GM19397 (cell line): ENCODE data around the gene SHC3.

Experiments used
- ATAC-seq: cut with Tn5 transposase; IDR thresholded peaks from one replicate; pipeline ENCODE4 v1.9.1; 2021; ENCODE audit warnings: mild to moderate bottlenecking, moderate library complexity; ENCODE audit not compliant: unreplicated experiment

SHC3 gene

DNA sequence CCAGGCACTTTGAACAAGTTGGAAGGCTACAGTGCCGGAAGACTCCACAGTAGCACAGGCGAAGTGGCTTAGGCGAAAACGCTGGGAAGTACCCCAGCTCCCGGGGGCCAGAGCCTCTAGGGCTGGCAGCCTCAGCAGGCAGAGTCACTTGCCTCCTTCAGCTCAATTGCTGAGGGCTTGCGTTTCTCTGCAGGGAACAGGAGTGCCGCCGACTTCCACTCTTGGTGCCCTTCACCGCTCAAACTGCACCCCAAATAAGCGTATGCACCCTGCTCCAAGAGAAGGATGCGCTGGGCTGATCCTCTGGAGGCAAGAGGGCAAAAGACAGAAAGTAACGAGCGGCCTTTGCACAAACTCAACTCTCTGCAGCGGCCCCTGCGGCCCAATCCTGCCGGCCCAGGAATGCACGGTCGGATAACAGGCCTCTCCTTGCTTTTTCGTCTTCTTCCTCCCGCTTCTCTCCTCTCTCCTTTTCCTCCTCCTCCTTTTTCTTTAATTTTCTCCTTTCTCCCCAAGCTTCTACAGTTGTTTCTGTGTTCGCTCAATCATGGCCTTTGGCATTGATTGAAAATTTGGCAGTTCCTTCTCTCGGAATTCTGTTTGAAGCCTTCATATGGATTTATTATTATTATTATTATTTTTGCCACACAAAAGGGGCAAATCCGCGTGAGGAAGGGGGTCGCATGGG is 188.4 kb downstream of the SHC3 start:
- no peak for ATAC-seq

DNA sequence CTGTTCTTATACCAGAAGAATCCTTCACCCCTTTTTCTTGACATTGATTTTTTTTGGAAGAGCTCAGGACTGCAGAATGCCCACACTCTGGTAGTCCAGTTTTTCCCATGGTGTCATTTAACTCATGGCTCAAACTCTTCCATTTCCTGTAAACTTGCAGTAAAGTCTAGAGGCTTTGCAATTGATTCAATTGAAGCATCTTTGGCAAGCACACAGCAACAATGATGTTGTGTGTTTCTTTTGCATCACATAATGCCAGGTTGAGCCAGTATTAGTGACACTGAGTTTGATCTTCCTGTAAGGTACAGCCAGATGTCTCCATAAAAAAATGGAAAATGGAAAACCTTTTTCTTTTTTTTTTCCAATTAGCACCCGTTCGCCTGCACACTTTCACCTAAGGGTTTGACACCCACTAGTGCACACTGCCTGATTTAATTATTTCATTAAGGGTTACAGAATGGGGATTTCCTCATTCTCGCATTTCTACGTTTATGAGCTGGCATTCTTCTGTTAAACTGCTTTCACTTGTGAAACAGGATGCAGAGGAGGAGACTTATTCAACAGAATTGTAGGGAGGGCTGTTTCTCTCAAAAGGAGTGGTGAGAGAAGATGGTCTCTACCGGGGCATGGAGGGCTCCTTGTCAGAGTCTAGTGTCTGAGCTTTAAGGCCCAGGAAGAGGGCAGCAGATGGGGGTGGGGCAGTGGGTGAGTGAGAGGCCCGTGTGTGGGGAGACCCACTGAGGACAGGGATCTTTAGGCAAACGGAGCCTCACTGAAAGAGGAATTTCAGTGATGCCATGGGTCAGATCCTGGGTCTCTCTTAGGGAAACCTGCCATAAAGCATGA is 189.6 kb downstream of the SHC3 start:
- ATAC-seq, result no peak

DNA sequence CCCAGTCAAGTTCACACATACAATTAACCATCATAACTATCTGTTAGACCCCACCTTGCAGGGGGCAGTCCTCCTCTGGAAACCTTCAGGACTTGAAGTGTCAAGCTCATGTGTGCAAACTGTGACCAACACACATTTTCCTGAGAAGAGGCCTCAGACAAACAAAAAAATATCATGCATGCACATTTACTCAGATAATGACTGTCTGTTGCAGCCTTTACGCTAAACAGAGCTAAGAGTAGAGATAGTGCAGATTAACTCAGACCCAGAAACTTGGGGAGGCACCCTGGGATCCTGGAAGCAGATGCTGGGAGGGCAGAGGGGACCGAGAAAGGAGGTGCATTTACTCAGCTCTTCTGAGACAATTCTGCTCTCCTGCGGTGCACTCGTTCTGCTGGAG is 191.0 kb downstream of the SHC3 start:
- ATAC-seq, result no peak

DNA sequence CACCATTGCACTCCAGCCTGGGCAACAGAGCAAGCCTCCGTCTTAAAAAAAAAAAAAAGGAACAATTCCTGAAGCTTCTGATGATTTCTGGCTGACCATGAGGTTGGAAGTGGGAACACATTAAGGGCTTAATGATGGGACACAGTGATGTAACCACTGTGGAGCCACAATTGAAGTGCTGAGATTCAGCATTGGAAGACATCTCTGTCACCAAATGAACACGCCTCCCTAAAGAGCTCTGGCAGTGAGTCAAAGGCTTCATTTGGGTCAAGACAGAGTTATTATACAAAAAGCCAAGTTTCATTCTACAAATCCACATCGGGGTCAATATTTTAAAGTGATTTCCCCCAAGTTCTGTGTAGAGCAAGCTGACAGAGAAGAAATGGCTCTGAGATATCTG is 191.8 kb downstream of the SHC3 start:
- ATAC-seq, result no peak

DNA sequence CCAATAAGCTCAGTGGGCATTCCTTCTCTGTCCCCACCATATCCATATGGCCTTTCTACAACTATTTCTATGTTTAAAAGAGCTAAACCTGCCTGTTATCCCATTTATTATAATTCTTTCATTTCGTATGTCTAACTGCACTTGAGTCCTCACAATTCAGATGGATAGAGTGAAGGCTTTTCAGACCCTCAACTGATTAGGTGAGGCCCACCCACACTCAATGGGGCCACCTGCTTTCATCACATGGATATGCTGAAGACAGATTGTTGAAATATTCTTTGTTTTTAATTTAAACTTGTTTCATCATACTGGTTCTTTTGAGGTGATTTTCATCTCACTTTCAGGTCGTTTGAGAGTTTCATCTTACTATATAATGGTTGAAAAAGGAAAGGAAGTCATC is 193.0 kb downstream of the SHC3 start:
- no peak for ATAC-seq

DNA sequence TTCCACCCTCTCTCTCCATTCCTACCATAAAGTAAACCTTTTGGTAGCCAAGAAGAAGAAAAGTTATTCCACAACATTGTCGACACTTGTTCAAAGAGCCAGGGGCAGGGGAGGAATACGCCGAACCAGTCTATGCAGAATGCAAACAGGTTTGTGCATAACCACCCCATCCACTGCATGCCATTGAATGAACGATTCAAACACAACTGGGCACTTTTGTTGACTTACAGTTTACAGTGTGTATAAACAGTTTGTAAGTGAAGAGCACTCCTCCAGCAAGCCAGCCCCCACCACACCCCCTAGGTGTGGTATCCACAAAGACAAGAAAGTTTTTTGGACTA is 194.1 kb downstream of the SHC3 start:
- ATAC-seq, result no peak

DNA sequence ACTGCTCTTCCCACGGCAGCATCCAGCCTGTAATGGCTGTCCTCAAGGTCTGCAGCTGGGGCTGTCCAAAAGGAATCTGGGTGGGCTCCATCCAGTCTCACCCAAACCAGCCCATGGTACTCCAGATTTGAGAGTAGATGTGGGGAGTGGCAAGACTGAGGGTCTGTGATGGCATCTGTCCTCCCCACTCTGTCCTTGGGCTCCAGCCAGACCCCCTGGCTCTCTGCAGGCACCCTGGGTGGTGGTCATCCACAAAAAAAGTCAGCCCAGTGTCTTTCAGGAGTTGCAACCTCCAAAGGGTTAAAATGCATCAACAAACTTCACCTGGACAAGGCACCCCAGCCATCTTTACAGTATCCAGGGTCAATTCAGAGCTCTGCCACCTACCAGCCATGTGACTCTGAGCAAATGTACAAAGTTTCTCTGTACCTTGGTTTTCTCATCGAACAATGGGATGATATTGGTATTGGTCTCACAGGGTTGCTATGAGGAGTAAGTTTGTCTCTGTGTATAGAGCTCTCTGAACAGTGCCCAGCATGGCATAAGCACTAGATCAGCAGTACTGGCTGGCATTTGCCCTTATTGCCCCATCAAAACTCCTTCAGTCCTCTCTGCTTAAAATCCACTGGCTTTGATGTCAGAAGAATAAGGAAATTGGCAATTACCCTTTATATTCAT is 194.6 kb downstream of the SHC3 start:
- no peak for ATAC-seq

DNA sequence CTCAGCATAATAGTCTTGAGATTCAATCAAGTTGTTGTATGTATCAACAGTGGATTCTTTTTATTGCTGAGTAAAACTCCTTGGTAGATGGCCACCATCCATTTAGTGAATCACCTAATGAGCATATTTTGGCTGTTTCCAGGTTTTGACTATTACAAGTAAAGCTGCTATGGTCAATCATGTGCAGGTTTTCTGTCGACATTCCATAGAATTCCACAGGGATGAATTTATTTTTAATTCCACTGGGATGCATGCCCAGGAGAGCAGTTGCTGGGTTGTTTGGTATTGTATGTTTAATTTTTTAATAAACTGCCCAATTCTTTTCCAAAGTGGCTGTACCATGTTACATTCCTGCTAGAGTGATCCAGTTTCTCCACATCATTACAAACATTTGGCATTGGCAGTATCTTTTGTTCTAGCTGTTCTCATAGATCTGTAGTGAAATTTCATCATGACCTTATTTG is 197.8 kb downstream of the SHC3 start:
- no peak for ATAC-seq

DNA sequence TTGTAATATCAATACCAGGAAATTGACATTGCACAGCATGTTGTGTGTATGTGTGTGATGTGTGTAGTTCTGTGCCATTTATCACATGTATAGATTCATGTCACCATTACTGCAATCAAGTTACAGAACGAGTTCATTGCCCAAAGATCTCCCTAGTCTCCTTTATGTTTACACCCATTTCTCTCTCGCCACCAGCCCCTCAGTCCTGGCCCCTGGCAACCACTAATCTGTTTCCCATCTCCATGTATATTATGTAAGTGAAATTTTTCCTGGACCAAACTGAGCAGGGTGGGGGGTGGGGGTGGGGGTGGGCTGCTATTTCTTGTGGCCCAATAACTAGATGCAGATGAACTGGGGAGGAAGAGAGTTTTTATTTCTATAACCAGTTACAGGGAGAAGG is 198.8 kb downstream of the SHC3 start:
- no peak for ATAC-seq

DNA sequence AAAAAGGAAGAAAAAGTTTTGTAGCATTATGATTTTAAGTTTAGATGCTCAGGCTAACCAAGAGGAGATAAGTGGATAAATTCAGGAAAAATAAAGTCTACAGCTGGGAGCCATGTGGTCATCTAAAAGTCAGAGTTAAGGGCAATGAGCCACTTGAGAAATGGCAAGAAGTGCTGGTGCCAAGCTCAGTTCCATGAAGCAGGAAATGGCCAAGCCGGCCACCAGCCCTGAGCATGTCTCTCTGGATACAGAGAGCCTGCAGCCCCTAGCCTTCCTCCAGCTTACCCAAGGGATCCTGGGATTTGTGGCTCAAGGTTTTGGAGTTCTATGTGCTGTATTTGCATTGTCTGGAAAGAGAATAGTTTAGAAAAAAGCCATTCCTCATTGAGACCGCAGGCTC is 199.6 kb downstream of the SHC3 start:
- no peak for ATAC-seq

DNA sequence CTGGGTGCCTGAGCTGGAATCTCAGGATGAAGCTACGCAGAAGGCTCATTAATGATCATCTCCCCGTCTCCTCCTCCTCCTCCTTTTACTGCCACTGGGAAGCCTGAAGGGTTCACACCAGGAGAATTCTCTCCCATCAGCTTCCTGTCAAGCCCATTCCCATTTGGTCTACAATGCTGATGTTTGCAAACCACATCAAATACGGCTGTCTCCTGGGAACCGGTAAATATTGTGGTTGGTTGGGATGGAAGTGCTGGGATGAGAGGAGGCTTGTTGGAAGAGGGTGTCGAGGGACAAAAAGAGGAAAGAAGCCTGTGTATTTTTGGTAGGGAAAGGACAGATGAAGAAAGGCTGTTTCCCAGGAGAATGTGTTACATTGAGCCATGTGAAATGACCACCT is 200.6 kb downstream of the SHC3 start:
- no peak for ATAC-seq

DNA sequence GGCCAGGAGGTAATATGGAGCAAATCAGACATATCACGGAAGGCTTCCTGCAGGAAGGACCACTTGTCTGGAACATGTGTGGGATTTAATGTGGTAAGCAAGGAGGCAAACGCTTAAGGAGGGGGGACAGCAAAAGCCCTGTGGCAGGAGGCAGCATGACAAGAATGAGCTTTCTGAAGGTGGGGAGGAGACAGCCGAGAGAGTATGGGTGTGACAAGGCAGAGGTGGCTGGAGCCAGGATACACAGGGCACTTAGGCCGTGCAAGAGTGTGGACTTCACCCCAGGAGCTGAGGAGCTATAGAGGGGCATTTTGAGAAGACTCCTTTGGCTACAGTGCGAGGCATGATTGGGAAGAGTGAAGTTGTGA is 201.7 kb downstream of the SHC3 start:
- no peak for ATAC-seq

DNA sequence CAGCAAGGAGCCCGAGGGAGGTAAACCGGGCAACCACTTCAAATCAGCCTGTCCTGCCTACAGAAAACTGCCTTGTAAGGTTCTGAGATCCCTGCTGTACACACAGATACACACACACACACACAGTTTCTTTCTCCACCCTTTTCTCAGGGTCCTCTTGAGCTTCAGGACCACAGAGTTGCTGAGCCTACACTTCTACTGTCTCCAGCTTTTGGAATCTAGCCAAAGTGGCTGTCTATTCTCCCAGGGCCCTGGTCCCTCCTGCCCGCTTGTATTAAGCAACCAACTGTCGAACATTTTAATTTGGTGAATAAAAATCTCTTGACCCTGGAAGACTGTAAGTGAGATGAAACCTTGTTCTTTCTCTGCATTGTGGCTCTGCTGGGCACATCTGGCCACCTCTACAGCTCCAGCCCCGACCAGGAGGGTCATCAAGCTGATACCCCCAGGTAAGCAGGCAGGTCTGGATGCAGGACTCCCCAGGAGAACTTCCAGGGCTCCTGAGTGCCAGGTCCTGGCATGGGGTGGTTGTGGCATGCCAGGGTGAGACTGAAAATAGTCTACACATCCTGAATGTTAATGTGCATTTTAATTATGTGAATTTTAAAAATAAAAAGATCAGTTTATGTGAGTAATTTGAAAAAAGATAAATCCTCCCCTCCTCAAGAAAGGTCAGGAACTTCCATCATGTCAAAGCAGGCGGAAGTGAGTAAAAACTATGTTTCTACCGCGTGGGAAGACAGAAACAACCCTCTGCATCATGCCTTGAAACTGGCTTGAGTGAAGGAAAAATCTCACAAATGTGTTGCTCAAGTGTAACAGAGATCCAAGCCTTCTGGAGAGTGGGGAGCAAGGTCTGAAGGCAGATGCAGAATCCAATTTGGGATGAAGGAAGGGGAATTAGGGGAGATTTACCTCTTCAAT is 202.4 kb downstream of the SHC3 start:
- ATAC-seq, result no peak

DNA sequence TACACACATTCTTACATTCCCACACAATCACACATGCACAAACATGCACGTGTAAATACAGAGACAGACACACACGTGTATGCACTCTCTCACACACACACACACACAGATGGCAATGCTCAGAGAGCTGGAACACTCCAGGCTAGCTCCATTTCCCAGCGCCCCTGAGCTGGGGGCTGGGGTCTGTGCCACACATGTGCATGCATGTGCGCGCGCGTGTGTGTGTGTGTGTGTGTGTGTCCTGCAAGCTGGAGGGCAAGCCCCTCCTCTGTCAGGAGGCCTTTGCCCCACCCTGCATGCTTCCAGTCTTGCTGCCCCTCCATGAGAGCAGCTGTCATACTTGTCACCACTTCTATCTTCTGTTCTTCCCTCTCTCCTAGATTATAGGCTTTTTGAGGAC is 204.0 kb downstream of the SHC3 start:
- no peak for ATAC-seq

DNA sequence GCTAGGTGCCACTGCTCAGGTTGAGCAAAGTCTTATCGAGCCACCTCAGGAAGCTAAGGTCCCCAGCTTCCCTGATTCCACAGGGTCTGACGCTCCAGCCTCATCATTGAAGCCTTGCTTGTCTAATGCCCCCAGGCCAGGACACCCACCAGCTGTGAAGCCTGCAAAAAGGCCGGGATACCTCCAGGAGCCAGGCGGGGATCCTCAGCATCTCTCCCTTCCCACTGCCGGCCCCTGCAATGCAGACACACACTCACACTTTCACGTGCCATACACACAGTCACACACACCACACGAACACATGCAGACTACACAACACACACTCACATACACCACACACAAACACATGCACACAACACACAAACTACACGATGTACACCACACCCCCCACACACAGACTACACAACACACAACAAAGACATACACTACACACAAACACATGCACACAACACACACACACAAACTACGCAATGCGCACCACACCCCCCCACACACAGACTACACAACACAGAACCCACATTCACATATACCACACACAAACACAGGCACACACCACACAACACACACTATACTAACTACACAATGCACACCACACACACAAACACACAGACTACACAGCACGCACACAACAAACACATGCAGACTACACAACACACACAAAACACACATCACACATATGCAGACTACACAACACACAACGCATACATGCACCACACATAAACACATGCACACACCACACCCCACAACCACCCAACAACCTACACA is 205.2 kb downstream of the SHC3 start:
- ATAC-seq, result no peak

DNA sequence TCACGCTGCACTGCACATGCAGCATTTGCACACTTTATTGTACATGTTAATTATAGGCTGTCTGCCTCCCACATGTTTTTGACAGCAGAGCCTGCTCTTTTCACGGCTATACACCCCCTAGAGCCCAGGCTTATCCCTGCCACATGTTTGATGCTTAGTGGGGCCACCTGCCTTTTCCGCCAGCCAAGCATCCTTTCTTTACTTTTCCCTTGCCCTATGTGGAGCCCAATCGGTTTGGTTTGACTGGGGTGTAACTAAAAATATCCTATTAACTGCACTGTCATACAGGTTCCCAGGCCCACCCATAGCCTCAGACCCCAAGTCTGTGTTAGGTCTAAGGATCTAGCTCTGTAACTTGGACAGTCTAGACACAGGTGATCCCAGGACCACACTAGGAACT is 206.2 kb downstream of the SHC3 start:
- ATAC-seq, result no peak

DNA sequence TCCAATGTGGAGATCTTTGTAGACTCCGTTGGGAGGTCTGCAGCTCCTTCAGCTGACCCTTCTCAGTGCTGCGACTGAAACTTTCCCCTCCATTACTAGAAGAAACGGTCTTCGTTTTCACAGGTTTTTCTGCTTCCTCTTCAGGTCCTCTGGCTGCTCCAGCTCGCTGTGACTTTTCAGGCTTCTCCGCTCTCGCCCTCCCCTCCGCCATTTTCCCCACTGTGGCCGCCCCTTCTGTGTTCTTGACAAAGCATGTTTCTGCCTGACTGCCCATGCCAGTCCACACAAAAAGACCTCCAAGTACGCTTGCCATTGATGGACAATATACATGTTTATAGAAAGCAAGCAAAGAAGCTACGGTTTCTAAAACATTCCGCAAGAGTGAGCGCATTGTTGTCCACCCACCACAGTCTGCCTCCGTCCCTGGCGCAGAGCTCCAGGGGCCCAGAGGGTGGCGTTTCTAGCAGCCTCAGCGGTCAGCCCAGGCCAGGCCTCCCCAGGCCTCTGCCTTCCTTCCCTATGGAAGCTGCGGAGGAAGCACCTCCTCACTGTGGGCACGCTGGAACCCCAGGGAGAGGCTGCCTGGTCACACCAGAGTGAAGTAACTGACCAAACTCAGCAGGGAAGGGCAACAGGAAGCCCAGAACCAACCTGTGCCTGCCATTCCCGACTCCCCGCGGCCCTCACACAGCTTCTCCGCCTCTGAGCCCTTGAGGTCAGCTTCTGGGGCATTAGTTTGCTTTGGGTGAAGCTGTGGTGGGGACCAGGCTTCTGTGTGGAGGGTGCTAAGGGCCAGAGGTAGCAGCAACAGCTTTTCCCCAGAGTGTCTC is 207.3 kb downstream of the SHC3 start:
- ATAC-seq, result no peak

DNA sequence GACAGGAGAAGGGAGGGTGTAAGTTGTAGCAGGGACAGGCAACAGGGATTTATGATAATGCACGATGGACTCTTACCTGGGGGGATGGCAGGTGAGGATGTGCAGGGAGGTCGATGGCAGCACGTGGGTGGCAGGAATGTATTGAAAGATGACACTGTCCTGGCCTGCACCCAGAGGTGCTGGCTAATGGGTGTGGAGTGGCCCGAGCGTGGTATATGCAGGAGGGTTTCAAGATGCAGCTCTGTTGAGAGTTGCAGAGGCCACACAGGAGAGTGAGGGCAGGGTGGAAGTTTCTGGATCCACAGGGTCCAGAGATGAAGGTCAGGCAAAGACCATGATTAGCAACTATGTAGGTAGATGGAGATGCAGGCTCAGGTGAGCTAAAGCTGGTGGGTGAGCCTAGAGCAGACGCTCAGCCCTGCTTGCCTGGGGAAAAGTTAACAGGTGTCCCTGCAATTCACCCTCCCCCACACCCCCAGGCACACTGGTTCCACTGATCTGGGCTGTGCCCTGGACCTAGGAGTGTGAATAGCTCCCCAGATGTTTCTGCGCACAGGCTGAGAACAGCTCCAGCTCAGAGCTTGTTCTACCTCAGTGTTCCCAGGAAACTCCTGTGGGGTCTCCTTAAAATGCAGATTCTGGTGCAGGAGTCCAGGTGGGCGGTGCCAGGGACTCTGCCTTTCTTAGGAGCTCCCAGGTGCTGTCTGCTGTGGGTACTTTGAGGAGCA is 208.8 kb downstream of the SHC3 start:
- no peak for ATAC-seq

DNA sequence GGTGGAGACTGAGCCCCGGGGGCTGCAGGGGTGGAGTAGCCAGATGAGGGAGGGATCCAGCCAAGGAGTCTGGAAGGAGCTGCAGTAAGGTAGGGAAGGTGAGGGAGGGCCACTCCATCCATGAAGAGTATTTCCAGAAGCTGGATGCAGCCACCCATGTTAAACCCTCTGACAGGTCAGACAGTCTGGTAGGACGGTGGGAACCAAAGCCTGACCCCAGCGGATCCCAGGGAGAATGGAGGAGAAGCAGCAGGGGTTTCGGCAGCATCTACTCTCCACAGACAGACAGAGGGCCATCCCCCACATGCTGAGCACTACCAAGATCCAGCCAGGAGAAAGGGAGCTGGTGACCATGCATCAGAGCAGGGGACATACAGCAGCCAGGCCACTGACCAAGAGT is 209.8 kb downstream of the SHC3 start:
- no peak for ATAC-seq
